GM12891 (cell line): ENCODE results near the gene RAB4B.

ENCODE experiments used
- PAX5 ChIP-seq: IDR thresholded peaks from 2 replicates; pipeline ENCODE4 v1.6.1; 2011; ENCODE audit warnings: low read length, moderate library complexity, mild to moderate bottlenecking; ENCODE audit not compliant: insufficient read depth, severe bottlenecking
- POLR2A ChIP-seq: IDR thresholded peaks from 2 replicates; pipeline ENCODE4 v1.6.1; 2011; ENCODE audit warnings: low read depth, low read length, control low read depth
- POLR2AphosphoS5 ChIP-seq: IDR thresholded peaks from 2 replicates; pipeline ENCODE4 v1.6.1; 2011; ENCODE audit warnings: low read depth, low read length, control low read depth
- SPI1 ChIP-seq: IDR thresholded peaks from 2 replicates; pipeline ENCODE4 v1.6.1; 2011; ENCODE audit warnings: low read depth, low read length, control low read depth
- TAF1 ChIP-seq: IDR thresholded peaks from 2 replicates; pipeline ENCODE4 v1.6.1; 2011; ENCODE audit warnings: low read depth, low read length, control low read depth

DNA sequence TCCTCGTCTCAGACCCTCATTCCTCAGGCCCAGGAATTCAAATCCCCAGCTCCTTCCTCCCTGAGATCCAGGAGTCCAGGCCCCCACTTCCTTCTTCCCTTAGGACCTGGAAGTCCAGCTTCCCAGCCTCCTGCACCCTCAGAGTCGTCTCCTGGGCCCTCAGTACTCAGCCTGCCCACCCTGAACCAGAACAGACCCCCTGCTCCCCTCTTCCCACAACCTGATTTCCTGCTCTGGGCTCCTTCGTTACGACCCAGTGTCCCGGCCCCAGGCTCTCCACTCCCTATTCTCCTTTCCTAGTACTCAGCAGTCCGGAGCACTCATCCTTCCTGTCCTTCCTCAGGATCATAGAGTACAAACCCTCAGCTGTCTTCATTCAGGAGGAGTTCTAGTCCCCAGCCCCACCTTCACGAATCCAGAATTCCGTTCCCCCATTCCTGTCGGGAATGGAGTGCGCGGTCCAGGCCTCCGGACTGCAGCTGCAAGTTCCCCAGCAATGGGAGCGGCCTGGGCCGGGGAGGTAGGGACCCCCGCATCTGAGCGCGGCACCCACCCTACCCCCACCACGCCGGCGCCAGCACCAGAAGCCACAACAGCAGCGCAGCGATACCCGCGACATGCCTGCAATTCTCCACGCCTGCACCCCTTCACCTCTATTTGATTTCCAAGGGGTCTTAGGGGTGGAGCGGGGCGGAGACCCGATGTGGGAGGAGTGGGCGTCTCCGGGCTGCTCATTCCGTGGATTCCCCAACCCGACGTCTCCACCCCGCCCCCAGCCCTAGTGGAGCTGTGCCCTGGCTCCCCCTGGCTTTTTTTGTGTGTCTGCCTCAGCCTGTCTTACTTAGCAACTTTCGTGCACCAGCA, 33.7 kb downstream of the RAB4B start:
- TF ChIP-seq POLR2AphosphoS5 (no peak), TAF1 (no peak), POLR2A (no peak), PAX5 (no peak), SPI1 (no peak)
